ENCODE results near the gene LDHAL6B. TPM values are rescaled to one million over a fixed set of nuclear protein-coding genes. Genes with fewer than 3 reads are reported as not detected.

Gene LDHAL6B
- total RNA-seq, 1 donor from 2014 or later = not detected

- no peaks in the 10 kb centered on the region for H3K27me3 ChIP-seq
- H3K4me3 ChIP-seq = no peak overlapping the region
- no peaks in the 10 kb centered on the region for H3K9me3 ChIP-seq
- no peaks in the 10 kb centered on the region for H3K4me1 ChIP-seq
- no peaks in the 10 kb centered on the region for H3K36me3 ChIP-seq
- TF ChIP-seq, protein P1, sequence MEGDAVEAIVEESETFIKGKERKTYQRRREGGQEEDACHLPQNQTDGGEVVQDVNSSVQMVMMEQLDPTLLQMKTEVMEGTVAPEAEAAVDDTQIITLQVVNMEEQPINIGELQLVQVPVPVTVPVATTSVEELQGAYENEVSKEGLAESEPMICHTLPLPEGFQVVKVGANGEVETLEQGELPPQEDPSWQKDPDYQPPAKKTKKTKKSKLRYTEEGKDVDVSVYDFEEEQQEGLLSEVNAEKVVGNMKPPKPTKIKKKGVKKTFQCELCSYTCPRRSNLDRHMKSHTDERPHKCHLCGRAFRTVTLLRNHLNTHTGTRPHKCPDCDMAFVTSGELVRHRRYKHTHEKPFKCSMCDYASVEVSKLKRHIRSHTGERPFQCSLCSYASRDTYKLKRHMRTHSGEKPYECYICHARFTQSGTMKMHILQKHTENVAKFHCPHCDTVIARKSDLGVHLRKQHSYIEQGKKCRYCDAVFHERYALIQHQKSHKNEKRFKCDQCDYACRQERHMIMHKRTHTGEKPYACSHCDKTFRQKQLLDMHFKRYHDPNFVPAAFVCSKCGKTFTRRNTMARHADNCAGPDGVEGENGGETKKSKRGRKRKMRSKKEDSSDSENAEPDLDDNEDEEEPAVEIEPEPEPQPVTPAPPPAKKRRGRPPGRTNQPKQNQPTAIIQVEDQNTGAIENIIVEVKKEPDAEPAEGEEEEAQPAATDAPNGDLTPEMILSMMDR (IDR thresholded peaks at IDR 0.05) = peak in 1 of 3 experiments; percentile 46
- TF ChIP-seq POLR2AphosphoS5 (IDR thresholded peaks at IDR 0.05; ENCODE audit: insufficient read depth in 1 of 2, low read depth in 1 of 2) = no peak
- intact Hi-C loops (cut with DNase I) = no loop called here
- H3K27ac ChIP-seq = no peak overlapping the region
- no peak for DNase-seq (ENCODE audit: extremely low spot score in 2 of 2)
Measured at GRCh38 chr15:59247364-59247763, 40.7 kb downstream of the LDHAL6B start.

GRCh38 chr15:59249816-59250215 lies 43.2 kb downstream of the LDHAL6B start:
- Histone ChIP-seq H3K27me3 (no peaks in the 10 kb centered on the region), H3K4me3 (no peak overlapping the region), H3K27ac (no peak overlapping the region), H3K36me3 (no peaks in the 10 kb centered on the region), H3K4me1 (no peaks in the 10 kb centered on the region), H3K9me3 (no peaks in the 10 kb centered on the region)
- intact Hi-C loops (cut with DNase I) = no loop called here
- TF ChIP-seq, protein P1 (IDR thresholded peaks at IDR 0.05) = no peak
- TF ChIP-seq POLR2AphosphoS5 (IDR thresholded peaks at IDR 0.05; ENCODE audit: insufficient read depth in 1 of 2, low read depth in 1 of 2) = no peak
- no peak for TF ChIP-seq POLR2A (IDR thresholded peaks at IDR 0.05)
- DNase-seq (ENCODE audit: extremely low spot score in 2 of 2) = no peak

DNA sequence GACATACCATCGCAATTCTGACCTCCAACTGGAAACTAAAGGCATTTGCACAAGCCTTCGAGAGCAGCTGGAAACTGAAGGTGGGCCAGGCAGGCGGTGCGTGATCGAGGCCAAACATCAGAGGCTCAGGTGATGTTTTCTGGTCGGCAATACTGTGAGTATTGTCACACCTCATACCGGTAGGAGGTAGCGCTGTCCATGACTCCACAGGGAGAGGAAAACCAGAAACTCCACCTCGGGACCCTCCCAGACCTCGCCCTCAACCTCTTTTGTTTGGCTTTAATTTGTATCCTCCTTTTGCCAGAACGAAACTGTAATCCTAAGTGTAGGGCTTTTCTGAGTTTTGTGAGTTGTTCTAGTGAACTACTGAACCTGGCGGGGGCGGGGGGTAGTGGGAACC lies 43.6 kb downstream of the LDHAL6B start:
- no peak for DNase-seq (ENCODE audit: extremely low spot score in 2 of 2)
- Histone ChIP-seq H3K4me3 (no peak overlapping the region), H3K4me1 (no peaks in the 10 kb centered on the region), H3K27me3 (no peaks in the 10 kb centered on the region), H3K9me3 (no peaks in the 10 kb centered on the region), H3K27ac (no peak overlapping the region), H3K36me3 (no peaks in the 10 kb centered on the region)
- intact Hi-C loops (cut with DNase I) = no loop called here
- TF ChIP-seq POLR2A (IDR thresholded peaks at IDR 0.05) (no peak), POLR2AphosphoS5 (IDR thresholded peaks at IDR 0.05; ENCODE audit: insufficient read depth in 1 of 2, low read depth in 1 of 2) (no peak)
- TF ChIP-seq, protein P1 (IDR thresholded peaks at IDR 0.05) = no peak

- Histone ChIP-seq H3K4me3 (no peak overlapping the region), H3K27ac (no peak overlapping the region), H3K4me1 (no peaks in the 10 kb centered on the region), H3K27me3 (no peaks in the 10 kb centered on the region), H3K36me3 (no peaks in the 10 kb centered on the region), H3K9me3 (no peaks in the 10 kb centered on the region)
- intact Hi-C loops (cut with DNase I) = no loop called here
- no peak for TF ChIP-seq POLR2A (IDR thresholded peaks at IDR 0.05)
- TF ChIP-seq, protein P1 (IDR thresholded peaks at IDR 0.05) = no peak
- TF ChIP-seq POLR2AphosphoS5 (IDR thresholded peaks at IDR 0.05; ENCODE audit: insufficient read depth in 1 of 2, low read depth in 1 of 2) = no peak
- DNase-seq (ENCODE audit: extremely low spot score in 2 of 2) = no peak
Measured at GRCh38 chr15:59251001-59251845, 44.6 kb downstream of the LDHAL6B start.

DNA sequence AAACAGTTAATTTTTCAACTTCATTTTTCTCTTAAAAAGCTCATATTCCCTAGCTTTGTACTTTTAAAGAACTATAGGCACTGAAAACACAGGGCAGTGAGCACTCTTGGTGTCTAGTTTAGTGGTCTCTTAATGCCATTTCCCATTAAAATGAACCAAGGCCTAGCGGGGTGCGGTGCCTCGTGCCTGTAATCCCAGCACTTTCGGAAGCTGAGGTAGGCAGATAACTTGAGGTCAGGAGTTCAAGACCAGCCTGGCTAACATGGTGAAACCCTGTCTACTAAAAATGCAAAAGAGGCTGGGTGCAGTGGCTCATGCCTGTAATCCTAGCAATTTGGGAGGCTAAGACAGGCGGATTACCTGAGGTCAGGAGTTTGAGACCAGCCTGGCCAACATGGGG lies 45.5 kb downstream of the LDHAL6B start:
- intact Hi-C loops (cut with DNase I) = no loop called here

More for the DNA sequence above, 45.5 kb downstream of the LDHAL6B start:
- Histone ChIP-seq H3K36me3 (no peaks in the 10 kb centered on the region), H3K27me3 (no peaks in the 10 kb centered on the region), H3K9me3 (no peaks in the 10 kb centered on the region), H3K27ac (no peak overlapping the region), H3K4me3 (no peak overlapping the region), H3K4me1 (no peaks in the 10 kb centered on the region)
- TF ChIP-seq POLR2AphosphoS5 (IDR thresholded peaks at IDR 0.05; ENCODE audit: insufficient read depth in 1 of 2, low read depth in 1 of 2) = no peak
- DNase-seq (ENCODE audit: extremely low spot score in 2 of 2) = no peak

Data from vagina (tissue), 2 donors.